Panc1 (cell line): Measurements from ENCODE around the gene SH3BP5. TPM values are rescaled to one million over a fixed set of nuclear protein-coding genes. Genes with fewer than 3 reads are reported as not detected.

Source experiments
- ATAC-seq: fragments of 200-7000 bp; cut with Tn5 transposase; 2 replicates; pipeline ENCODE4 v1.9.1; 2020; ENCODE audit warnings: mild to moderate bottlenecking, moderate library complexity
- BruUV-seq: library from RNA; stranded (reverse); fragments of 400-500 nt; replicated peaks from 2 replicates; lab custom pipeline; 2021; lab: Mats Ljungman, UMichigan
- CTCF ChIA-PET: fragments of 300-600 bp; sonication (Branson Sonifier 250); formaldehyde crosslinking; loops from one replicate; lab custom pipeline; 2022; ENCODE audit warnings: antibody characterized with exemption; lab: Charles Lee
- POLR2A ChIA-PET: fragments of 300-600 bp; sonication (Branson Sonifier 250); formaldehyde crosslinking; loops from one replicate; lab custom pipeline; 2022; ENCODE audit warnings: antibody characterized with exemption; lab: Charles Lee
- DNase-seq: peaks from one replicate; pipeline ENCODE4 v3.0.0-alpha.2; 2010; ENCODE audit warnings: low read depth, low spot score
- H3K27ac ChIP-seq: 2 replicates; pipeline ENCODE4 v1.5.1; 2011; ENCODE audit warnings: mild to moderate bottlenecking, low read length, inconsistent platforms
- H3K27me3 ChIP-seq: fragments of 200-500 bp; sonication (Bioruptor generic); 2 replicates; pipeline ENCODE4 v1.6.0; 2014; ENCODE audit warnings: low read length, inconsistent platforms; ENCODE audit not compliant: control insufficient read depth, insufficient read depth
- H3K36me3 ChIP-seq: fragments of 200-500 bp; sonication (Bioruptor generic); 2 replicates; pipeline ENCODE4 v1.5.1; 2014; ENCODE audit warnings: inconsistent platforms, mild to moderate bottlenecking, low read length, moderate library complexity; ENCODE audit not compliant: control insufficient read depth, insufficient read depth
- H3K4me1 ChIP-seq: 2 replicates; pipeline ENCODE4 v1.5.1; 2011; ENCODE audit warnings: inconsistent platforms, mild to moderate bottlenecking, low read length, moderate library complexity; ENCODE audit not compliant: control insufficient read depth, insufficient read depth
- H3K4me3 ChIP-seq, 2 experiments: 2 replicates each; pipeline ENCODE4 v1.5.1; 2011 to 2012; ENCODE audit warnings: low read depth in 2 of 2, low read length in 2 of 2, mild to moderate bottlenecking in 2 of 2, inconsistent platforms in 1 of 2, moderate library complexity in 1 of 2
- H3K9me3 ChIP-seq: fragments of 200-500 bp; sonication (Bioruptor generic); 2 replicates; pipeline ENCODE4 v1.5.1; 2014; ENCODE audit warnings: low read depth, mild to moderate bottlenecking, inconsistent platforms, low read length, moderate library complexity; ENCODE audit not compliant: control insufficient read depth, insufficient read depth
- POLR2AphosphoS5 ChIP-seq: IDR thresholded peaks from 2 replicates; pipeline ENCODE4 v1.6.1; 2012; ENCODE audit warnings: mild to moderate bottlenecking, low read depth, low read length, moderate library complexity
- SIN3A ChIP-seq: IDR thresholded peaks from 2 replicates; pipeline ENCODE4 v1.6.1; 2012; ENCODE audit warnings: low read depth, mild to moderate bottlenecking, low read length, moderate library complexity, borderline replicate concordance; ENCODE audit not compliant: insufficient read depth
- TCF7L2 ChIP-seq: IDR thresholded peaks from 2 replicates; pipeline ENCODE4 v1.6.1; 2011; ENCODE audit warnings: mild to moderate bottlenecking, low read depth, low read length, inconsistent platforms
- in situ Hi-C: cut with HindIII; loops from 2 replicates; pipeline ENCODE4 v1.10.0; 2016; ENCODE audit warnings: low sequenced_read_pairs, low pct_unique_long_range_greater_than_20kb
- intact Hi-C: fragments of 100-400 bp; cut with micrococcal nuclease; formaldehyde crosslinking; loops from one replicate; pipeline ENCODE4 v1.10.0; 2022; ENCODE audit not compliant: unreplicated experiment
- total RNA-seq: library from RNA; stranded (reverse); gene quantifications from one replicate; pipeline ENCODE4 v1.2.1, GENCODE V29; 2021; ENCODE audit not compliant: unreplicated experiment
- TF ChIP-seq, protein P1 (sequence below): fragments of 450-650 bp; IDR thresholded peaks from 2 replicates; pipeline ENCODE4 v1.5.1; 2017; ENCODE audit warnings: mild to moderate bottlenecking
- TF ChIP-seq, protein P2 (sequence below), 2 experiments: IDR thresholded peaks; 2 replicates each; pipeline ENCODE4 v1.6.1; 2011 to 2012; ENCODE audit warnings: low read depth in 2 of 2, control low read depth in 1 of 2, low read length in 1 of 2, mild to moderate bottlenecking in 1 of 2, moderate library complexity in 1 of 2; ENCODE audit not compliant: insufficient read depth in 1 of 2

SH3BP5 gene
- total RNA-seq, 1 experiment from 2014 or later, result 12.0 TPM

DNA sequence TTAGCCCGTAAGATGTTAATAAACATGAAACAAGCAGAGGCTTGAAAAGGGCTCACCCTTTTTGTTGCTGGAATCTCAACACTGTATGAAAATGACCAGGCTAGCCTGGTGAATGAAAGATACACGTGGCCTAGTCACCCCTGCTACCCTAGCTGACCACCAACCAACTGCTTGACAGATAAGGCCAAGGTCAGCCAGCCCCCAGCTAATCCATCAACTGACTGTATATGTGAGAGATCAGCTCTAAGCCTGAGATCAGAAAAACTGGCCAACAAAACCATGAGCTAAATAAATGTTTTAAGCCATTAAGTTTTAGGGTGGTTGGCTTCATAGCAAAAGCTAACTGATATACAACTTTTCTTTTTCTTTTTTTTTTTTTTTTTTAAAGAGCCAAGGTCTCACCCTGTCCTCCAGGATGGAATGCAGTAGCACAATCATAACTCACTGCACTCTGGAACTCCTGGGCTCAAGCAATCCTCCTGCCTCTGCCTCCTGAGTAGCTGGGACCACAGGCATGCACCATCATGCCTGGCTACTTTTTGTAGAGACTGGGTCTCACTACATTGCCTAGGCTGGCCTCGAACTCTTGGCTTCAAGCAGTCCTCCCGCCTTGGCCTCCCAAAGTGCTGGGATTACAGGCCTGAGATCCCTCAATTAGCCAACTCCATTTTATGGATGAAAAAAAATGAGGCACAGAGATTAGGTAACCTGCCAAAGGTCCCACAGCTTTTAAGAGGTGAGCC lies 34.6 kb downstream of the SH3BP5 start:
- in situ Hi-C loops (no loop called here), intact Hi-C loops (no loop called here)
- no peaks in the 10 kb centered on the region for H3K27me3 ChIP-seq
- ChIA-PET POLR2A (interaction anchor here (0.6 to 0.7 kb wide), 2 partner anchors 293 to 893 kb away, joined by 3 to 9 read pairs; no protein-coding TSS in a partner anchor), CTCF (no interaction called here)
- DNase-seq, result no peak
- H3K36me3 ChIP-seq, result no peaks in the 10 kb centered on the region
- BruUV-seq, result no TSS peak
- H3K4me1 ChIP-seq, result no peaks in the 10 kb centered on the region; the same call in 1 of the 2 replicates
- no peak overlapping the region for H3K27ac ChIP-seq
- TF ChIP-seq POLR2AphosphoS5 (no peak), TCF7L2 (no peak), SIN3A (no peak)
- TF ChIP-seq, protein P1, sequence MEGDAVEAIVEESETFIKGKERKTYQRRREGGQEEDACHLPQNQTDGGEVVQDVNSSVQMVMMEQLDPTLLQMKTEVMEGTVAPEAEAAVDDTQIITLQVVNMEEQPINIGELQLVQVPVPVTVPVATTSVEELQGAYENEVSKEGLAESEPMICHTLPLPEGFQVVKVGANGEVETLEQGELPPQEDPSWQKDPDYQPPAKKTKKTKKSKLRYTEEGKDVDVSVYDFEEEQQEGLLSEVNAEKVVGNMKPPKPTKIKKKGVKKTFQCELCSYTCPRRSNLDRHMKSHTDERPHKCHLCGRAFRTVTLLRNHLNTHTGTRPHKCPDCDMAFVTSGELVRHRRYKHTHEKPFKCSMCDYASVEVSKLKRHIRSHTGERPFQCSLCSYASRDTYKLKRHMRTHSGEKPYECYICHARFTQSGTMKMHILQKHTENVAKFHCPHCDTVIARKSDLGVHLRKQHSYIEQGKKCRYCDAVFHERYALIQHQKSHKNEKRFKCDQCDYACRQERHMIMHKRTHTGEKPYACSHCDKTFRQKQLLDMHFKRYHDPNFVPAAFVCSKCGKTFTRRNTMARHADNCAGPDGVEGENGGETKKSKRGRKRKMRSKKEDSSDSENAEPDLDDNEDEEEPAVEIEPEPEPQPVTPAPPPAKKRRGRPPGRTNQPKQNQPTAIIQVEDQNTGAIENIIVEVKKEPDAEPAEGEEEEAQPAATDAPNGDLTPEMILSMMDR, result no peak
- TF ChIP-seq, protein P2, sequence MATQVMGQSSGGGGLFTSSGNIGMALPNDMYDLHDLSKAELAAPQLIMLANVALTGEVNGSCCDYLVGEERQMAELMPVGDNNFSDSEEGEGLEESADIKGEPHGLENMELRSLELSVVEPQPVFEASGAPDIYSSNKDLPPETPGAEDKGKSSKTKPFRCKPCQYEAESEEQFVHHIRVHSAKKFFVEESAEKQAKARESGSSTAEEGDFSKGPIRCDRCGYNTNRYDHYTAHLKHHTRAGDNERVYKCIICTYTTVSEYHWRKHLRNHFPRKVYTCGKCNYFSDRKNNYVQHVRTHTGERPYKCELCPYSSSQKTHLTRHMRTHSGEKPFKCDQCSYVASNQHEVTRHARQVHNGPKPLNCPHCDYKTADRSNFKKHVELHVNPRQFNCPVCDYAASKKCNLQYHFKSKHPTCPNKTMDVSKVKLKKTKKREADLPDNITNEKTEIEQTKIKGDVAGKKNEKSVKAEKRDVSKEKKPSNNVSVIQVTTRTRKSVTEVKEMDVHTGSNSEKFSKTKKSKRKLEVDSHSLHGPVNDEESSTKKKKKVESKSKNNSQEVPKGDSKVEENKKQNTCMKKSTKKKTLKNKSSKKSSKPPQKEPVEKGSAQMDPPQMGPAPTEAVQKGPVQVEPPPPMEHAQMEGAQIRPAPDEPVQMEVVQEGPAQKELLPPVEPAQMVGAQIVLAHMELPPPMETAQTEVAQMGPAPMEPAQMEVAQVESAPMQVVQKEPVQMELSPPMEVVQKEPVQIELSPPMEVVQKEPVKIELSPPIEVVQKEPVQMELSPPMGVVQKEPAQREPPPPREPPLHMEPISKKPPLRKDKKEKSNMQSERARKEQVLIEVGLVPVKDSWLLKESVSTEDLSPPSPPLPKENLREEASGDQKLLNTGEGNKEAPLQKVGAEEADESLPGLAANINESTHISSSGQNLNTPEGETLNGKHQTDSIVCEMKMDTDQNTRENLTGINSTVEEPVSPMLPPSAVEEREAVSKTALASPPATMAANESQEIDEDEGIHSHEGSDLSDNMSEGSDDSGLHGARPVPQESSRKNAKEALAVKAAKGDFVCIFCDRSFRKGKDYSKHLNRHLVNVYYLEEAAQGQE (IDR thresholded peaks at IDR 0.05; ENCODE audit: insufficient read depth in 1 of 2, low read depth in 2 of 2, low read length in 1 of 2), result no peak
- no peaks in the 10 kb centered on the region for H3K9me3 ChIP-seq
- ATAC-seq, result no peak
- H3K4me3 ChIP-seq, result no peak overlapping the region

DNA sequence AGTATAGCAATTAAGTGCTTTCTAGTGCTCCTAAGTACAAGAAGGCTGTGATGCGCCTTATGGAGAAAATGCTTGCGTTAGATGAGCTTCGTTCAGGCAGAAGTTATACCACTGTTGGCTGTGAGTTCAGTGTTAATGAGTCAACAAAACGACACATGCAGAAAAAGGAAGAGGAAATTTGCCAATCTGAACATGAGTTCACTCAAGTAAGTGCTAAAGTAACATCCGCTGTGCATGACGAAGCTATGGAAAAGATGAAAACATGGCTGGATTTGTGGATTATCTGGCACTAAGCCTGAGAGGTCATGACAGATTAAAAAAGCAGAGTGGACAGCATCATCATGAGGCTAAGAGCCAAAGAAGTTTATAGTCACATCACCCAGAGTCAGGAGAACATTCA lies 36.9 kb downstream of the SH3BP5 start:
- H3K4me3 ChIP-seq, result no peak overlapping the region
- H3K4me1 ChIP-seq, result no peaks in the 10 kb centered on the region
- intact Hi-C loops (no loop called here), in situ Hi-C loops (no loop called here)
- H3K36me3 ChIP-seq, result no peaks in the 10 kb centered on the region
- ChIA-PET POLR2A (no interaction called here), CTCF (no interaction called here)
- no TSS peak for BruUV-seq
- H3K9me3 ChIP-seq, result no peaks in the 10 kb centered on the region
- ATAC-seq, result no peak
- H3K27ac ChIP-seq, result no peak overlapping the region
- TF ChIP-seq, protein P1, result no peak
- TF ChIP-seq TCF7L2 (no peak), SIN3A (no peak), POLR2AphosphoS5 (no peak)
- TF ChIP-seq, protein P2 (IDR thresholded peaks at IDR 0.05; ENCODE audit: insufficient read depth in 1 of 2, low read depth in 2 of 2, low read length in 1 of 2), result no peak
- H3K27me3 ChIP-seq, result no peaks in the 10 kb centered on the region
- DNase-seq, result no peak
